HCT116 (cell line): ENCODE data around the gene CNPY1.

Source experiments
- JUND ChIP-seq: IDR thresholded peaks from 2 replicates; pipeline ENCODE4 v1.6.1; 2012
- YY1 ChIP-seq: IDR thresholded peaks from 2 replicates; pipeline ENCODE4 v1.6.1; 2011; ENCODE audit warnings: low read length, low read depth, moderate library complexity, mild to moderate bottlenecking; ENCODE audit not compliant: insufficient replicate concordance; ENCODE audit errors: extremely low read depth

DNA sequence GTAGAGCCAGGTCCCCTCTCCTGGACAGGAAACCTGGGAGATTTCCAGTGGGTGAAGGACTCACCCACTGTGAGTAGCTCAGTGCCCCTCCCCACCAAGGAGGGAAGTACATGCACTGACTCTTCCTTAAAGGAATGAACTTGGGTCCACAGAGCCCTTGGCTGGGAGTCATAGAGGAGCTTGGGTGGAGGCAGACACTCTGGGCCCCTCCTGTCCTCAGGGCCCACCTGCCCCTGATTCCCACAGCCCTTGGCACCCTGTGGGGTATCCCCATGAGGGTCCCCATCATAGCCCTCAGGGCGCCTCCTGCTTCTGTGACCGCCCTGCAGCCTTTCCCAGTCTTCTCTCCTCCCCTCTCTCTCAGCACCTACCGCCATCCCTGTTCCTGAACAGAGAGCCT is 84.7 kb downstream of the CNPY1 start:
- no peak for TF ChIP-seq JUND
- TF ChIP-seq YY1, result no peak
